K562 (cell line): ENCODE measurements around the gene PDZD2. TPM values are rescaled to one million over a fixed set of nuclear protein-coding genes. Genes with fewer than 3 reads are reported as not detected.

Experiments used
- XRCC5 ChIP-seq: fragments of 200-400 bp; formaldehyde crosslinking; IDR thresholded peaks from 2 replicates; pipeline ENCODE4 v1.6.1; 2017; ENCODE audit warnings: low read depth, mild to moderate bottlenecking, low read length
- polyA plus RNA-seq, 8 experiments: library from polyadenylated mRNA; depleted of rRNA in 4 of 8; stranded (reverse) in 5 of 8; unstranded in 3 of 8; fragments of >200 nt; fragmentation: Nextera tagmentation in 2 of 8; fragmentation: Illumina TruSeq in 1 of 8; extraction: Ambion mirVana in 2 of 8; extraction: Trizol in 1 of 8; gene quantifications; 2 replicates each; pipeline versions ENCODE4 v1.2.1 to v1.2.3, GENCODE V29; 2011 to 2014; ENCODE audit warnings: inconsistent platforms in 1 of 8, missing spikeins in 1 of 8
- total RNA-seq, 7 experiments: library from RNA; depleted of rRNA in 6 of 7; stranded (reverse); fragments of >200 nt in 6 of 7; fragmentation: Illumina TruSeq in 2 of 7; extraction: Trizol in 2 of 7; gene quantifications; 2 replicates each; pipeline versions ENCODE4 v1.2.1 to v1.2.3, GENCODE V29; 2011 to 2021; ENCODE audit warnings: low replicate concordance in 1 of 7
- TF ChIP-seq, protein P1 (sequence below): fragments of 450-650 bp; IDR thresholded peaks from 2 replicates; pipeline ENCODE4 v1.6.1; 2016; ENCODE audit warnings: mild to moderate bottlenecking, moderate library complexity
- TF ChIP-seq, protein P2 (sequence below): fragments of 250-450 bp; sonication (Bioruptor Pico); IDR thresholded peaks from 2 replicates; pipeline ENCODE4 v1.4.0; 2020

The PDZD2 gene
- total and polyA plus RNA-seq, 9 of the 15 experiments (the other 6 are each of a cell fraction or from before 2014, with no cell fraction given), result 0.02 to 0.08 (median 0.04) TPM; not detected in 6

DNA sequence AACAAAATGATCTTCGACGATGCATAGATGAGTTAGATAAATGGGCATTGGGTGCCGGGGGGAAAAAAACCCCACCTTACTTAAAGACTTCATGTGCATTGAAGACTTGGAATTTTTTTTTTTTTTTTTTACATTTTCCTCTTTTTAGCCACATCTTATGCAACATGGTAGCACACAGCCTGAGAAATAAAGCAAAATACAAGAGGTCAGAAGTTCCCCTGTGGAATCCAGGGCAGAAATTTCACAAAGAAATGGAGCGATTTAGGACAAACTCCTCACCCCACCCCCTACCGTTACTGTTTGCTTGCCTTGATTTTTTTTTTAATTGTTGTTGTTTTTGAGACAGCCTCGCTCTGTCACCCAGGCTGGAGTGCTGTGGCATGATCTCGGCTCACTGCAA is 382.0 kb downstream of the PDZD2 start (continued):
- TF ChIP-seq, protein P1, sequence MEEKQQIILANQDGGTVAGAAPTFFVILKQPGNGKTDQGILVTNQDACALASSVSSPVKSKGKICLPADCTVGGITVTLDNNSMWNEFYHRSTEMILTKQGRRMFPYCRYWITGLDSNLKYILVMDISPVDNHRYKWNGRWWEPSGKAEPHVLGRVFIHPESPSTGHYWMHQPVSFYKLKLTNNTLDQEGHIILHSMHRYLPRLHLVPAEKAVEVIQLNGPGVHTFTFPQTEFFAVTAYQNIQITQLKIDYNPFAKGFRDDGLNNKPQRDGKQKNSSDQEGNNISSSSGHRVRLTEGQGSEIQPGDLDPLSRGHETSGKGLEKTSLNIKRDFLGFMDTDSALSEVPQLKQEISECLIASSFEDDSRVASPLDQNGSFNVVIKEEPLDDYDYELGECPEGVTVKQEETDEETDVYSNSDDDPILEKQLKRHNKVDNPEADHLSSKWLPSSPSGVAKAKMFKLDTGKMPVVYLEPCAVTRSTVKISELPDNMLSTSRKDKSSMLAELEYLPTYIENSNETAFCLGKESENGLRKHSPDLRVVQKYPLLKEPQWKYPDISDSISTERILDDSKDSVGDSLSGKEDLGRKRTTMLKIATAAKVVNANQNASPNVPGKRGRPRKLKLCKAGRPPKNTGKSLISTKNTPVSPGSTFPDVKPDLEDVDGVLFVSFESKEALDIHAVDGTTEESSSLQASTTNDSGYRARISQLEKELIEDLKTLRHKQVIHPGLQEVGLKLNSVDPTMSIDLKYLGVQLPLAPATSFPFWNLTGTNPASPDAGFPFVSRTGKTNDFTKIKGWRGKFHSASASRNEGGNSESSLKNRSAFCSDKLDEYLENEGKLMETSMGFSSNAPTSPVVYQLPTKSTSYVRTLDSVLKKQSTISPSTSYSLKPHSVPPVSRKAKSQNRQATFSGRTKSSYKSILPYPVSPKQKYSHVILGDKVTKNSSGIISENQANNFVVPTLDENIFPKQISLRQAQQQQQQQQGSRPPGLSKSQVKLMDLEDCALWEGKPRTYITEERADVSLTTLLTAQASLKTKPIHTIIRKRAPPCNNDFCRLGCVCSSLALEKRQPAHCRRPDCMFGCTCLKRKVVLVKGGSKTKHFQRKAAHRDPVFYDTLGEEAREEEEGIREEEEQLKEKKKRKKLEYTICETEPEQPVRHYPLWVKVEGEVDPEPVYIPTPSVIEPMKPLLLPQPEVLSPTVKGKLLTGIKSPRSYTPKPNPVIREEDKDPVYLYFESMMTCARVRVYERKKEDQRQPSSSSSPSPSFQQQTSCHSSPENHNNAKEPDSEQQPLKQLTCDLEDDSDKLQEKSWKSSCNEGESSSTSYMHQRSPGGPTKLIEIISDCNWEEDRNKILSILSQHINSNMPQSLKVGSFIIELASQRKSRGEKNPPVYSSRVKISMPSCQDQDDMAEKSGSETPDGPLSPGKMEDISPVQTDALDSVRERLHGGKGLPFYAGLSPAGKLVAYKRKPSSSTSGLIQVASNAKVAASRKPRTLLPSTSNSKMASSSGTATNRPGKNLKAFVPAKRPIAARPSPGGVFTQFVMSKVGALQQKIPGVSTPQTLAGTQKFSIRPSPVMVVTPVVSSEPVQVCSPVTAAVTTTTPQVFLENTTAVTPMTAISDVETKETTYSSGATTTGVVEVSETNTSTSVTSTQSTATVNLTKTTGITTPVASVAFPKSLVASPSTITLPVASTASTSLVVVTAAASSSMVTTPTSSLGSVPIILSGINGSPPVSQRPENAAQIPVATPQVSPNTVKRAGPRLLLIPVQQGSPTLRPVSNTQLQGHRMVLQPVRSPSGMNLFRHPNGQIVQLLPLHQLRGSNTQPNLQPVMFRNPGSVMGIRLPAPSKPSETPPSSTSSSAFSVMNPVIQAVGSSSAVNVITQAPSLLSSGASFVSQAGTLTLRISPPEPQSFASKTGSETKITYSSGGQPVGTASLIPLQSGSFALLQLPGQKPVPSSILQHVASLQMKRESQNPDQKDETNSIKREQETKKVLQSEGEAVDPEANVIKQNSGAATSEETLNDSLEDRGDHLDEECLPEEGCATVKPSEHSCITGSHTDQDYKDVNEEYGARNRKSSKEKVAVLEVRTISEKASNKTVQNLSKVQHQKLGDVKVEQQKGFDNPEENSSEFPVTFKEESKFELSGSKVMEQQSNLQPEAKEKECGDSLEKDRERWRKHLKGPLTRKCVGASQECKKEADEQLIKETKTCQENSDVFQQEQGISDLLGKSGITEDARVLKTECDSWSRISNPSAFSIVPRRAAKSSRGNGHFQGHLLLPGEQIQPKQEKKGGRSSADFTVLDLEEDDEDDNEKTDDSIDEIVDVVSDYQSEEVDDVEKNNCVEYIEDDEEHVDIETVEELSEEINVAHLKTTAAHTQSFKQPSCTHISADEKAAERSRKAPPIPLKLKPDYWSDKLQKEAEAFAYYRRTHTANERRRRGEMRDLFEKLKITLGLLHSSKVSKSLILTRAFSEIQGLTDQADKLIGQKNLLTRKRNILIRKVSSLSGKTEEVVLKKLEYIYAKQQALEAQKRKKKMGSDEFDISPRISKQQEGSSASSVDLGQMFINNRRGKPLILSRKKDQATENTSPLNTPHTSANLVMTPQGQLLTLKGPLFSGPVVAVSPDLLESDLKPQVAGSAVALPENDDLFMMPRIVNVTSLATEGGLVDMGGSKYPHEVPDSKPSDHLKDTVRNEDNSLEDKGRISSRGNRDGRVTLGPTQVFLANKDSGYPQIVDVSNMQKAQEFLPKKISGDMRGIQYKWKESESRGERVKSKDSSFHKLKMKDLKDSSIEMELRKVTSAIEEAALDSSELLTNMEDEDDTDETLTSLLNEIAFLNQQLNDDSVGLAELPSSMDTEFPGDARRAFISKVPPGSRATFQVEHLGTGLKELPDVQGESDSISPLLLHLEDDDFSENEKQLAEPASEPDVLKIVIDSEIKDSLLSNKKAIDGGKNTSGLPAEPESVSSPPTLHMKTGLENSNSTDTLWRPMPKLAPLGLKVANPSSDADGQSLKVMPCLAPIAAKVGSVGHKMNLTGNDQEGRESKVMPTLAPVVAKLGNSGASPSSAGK, result no peak
- no peak for TF ChIP-seq XRCC5
- TF ChIP-seq, protein P2, sequence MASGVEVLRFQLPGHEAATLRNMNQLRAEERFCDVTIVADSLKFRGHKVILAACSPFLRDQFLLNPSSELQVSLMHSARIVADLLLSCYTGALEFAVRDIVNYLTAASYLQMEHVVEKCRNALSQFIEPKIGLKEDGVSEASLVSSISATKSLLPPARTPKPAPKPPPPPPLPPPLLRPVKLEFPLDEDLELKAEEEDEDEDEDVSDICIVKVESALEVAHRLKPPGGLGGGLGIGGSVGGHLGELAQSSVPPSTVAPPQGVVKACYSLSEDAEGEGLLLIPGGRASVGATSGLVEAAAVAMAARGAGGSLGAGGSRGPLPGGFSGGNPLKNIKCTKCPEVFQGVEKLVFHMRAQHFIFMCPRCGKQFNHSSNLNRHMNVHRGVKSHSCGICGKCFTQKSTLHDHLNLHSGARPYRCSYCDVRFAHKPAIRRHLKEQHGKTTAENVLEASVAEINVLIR (CRISPR knock-in tag), result no peak
- TF ChIP-seq, all 486 proteins: peak for 0
